ENCODE results near the gene TRIM44.

GRCh38 chr11:35836205-35836604 is 173.6 kb downstream of the TRIM44 start:
- TF ChIP-seq CTCF (IDR thresholded peaks at IDR 0.05) (no peak), POLR2A (IDR thresholded peaks at IDR 0.05) (no peak)

All from testis (tissue), 2 donors.